GM18951 (cell line): ENCODE results near the gene CHST2.

Experiments used
- POLR2A ChIP-seq: IDR thresholded peaks from 4 replicates; pipeline ENCODE4 v1.6.1; 2011; ENCODE audit warnings: mild to moderate bottlenecking; ENCODE audit not compliant: insufficient read length, insufficient read depth; ENCODE audit errors: extremely low read depth
- in situ Hi-C: fragments of 300-500 bp; cut with MboI; formaldehyde crosslinking; loops from one replicate; pipeline ENCODE4 v1.12.0; 2022; ENCODE audit warnings: low sequenced_read_pairs, mixed read lengths, inconsistent platforms; ENCODE audit not compliant: unreplicated experiment

CHST2 gene

GRCh38 chr3:143134471-143134870 lies 14.9 kb downstream of the CHST2 start:
- in situ Hi-C loops = no loop called here

GRCh38 chr3:143135150-143135549 lies 15.6 kb downstream of the CHST2 start:
- in situ Hi-C loops = no loop called here

More at GRCh38 chr3:143134471-143134870, 14.9 kb downstream of the CHST2 start:
- TF ChIP-seq POLR2A = no peak

GRCh38 chr3:143137435-143138036 lies 18.0 kb downstream of the CHST2 start:
- in situ Hi-C loops = no loop called here
- TF ChIP-seq POLR2A = no peak

More at GRCh38 chr3:143135150-143135549, 15.6 kb downstream of the CHST2 start:
- TF ChIP-seq POLR2A = no peak

- in situ Hi-C loops = no loop called here
Measured at GRCh38 chr3:143138953-143139352, 19.4 kb downstream of the CHST2 start.

GRCh38 chr3:143139762-143140161 lies 20.2 kb downstream of the CHST2 start:
- in situ Hi-C loops = no loop called here
- no peak for TF ChIP-seq POLR2A

More at GRCh38 chr3:143138953-143139352, 19.4 kb downstream of the CHST2 start:
- no peak for TF ChIP-seq POLR2A

GRCh38 chr3:143140550-143140949 lies 21.0 kb downstream of the CHST2 start:
- in situ Hi-C loops = no loop called here
- no peak for TF ChIP-seq POLR2A

- in situ Hi-C loops = no loop called here
- no peak for TF ChIP-seq POLR2A
Measured at GRCh38 chr3:143142354-143142753, 22.8 kb downstream of the CHST2 start.

GRCh38 chr3:143145906-143146305 lies 26.3 kb downstream of the CHST2 start:
- in situ Hi-C loops = no loop called here
- TF ChIP-seq POLR2A = no peak

GRCh38 chr3:143146486-143147274 lies 27.1 kb downstream of the CHST2 start:
- in situ Hi-C loops = no loop called here

GRCh38 chr3:143147707-143148106 lies 28.1 kb downstream of the CHST2 start:
- in situ Hi-C loops = no loop called here
- TF ChIP-seq POLR2A = no peak

More at GRCh38 chr3:143146486-143147274, 27.1 kb downstream of the CHST2 start:
- TF ChIP-seq POLR2A = no peak

- no peak for TF ChIP-seq POLR2A
- in situ Hi-C loops = no loop called here
Measured at GRCh38 chr3:143150071-143150470, 30.5 kb downstream of the CHST2 start.

GRCh38 chr3:143151004-143151731 lies 31.6 kb downstream of the CHST2 start:
- in situ Hi-C loops = no loop called here
- TF ChIP-seq POLR2A = no peak

- in situ Hi-C loops = no loop called here
Measured at GRCh38 chr3:143152043-143152442, 32.5 kb downstream of the CHST2 start.

GRCh38 chr3:143155756-143156155 lies 36.2 kb downstream of the CHST2 start:
- in situ Hi-C loops = no loop called here
- no peak for TF ChIP-seq POLR2A

More at GRCh38 chr3:143152043-143152442, 32.5 kb downstream of the CHST2 start:
- no peak for TF ChIP-seq POLR2A
